ENCODE data around the gene ZFP91. TPM values are rescaled to one million over a fixed set of nuclear protein-coding genes. Genes with fewer than 3 reads are reported as not detected.

The ZFP91 gene
- total RNA-seq, 1 experiment from 2014 or later: 58.6 TPM

- POLR2A ChIA-PET: no interaction called here
- Histone ChIP-seq H3K9ac (ENCODE audit: low read length) (no peak overlapping the region), H3K36me3 (ENCODE audit: control insufficient read depth in 1 of 2, insufficient read depth in 2 of 2, low read length in 2 of 2) (no peaks in the 10 kb centered on the region)
Observed at GRCh38 chr11:58549644-58550043, 29.2 kb upstream of the ZFP91 start.

More at GRCh38 chr11:58549644-58550043, 29.2 kb upstream of the ZFP91 start:
- Histone ChIP-seq H3K4me2 (ENCODE audit: low read length) (no peak overlapping the region), H3K9me3 (ENCODE audit: control insufficient read depth in 1 of 2, insufficient read depth in 1 of 2, low read depth in 1 of 2, low read length in 2 of 2) (no peaks in the 10 kb centered on the region), H3K9me2 (ENCODE audit: insufficient read depth) (no peaks in the 10 kb centered on the region), H3K4me3 (replicated peaks in 1 of 2; ENCODE audit: low read depth in 1 of 2, low read length in 2 of 2) (no peak overlapping the region), H3K79me2 (ENCODE audit: insufficient read depth, low read length) (no peaks in the 10 kb centered on the region), H2AFZ (ENCODE audit: low read depth, low read length, poor library complexity, severe bottlenecking) (no peak overlapping the region), H3K27ac (ENCODE audit: low read depth, low read length) (no peak overlapping the region), H3K27me3 (ENCODE audit: insufficient read depth, low read length) (no peaks in the 10 kb centered on the region), H3K4me1 (ENCODE audit: control insufficient read depth in 1 of 2, insufficient read depth in 2 of 2, low read length in 2 of 2) (no peaks in the 10 kb centered on the region), H4K20me1 (ENCODE audit: insufficient read depth) (no peaks in the 10 kb centered on the region)
- DNase-seq (ENCODE audit: low read depth, low spot score) (no peak), ATAC-seq (no peak)
- ChIA-PET CTCF (no interaction called here), RAD21 (ENCODE audit: low non-redundant PET in 1 of 2, low total read pairs in 2 of 2, uncharacterized antibody in 2 of 2, unreplicated experiment in 2 of 2) (no interaction called here)
- TF ChIP-seq ZBTB33 (IDR thresholded peaks at IDR 0.05; ENCODE audit: extremely low read depth, insufficient replicate concordance, low read length) (no peak), SRF (IDR thresholded peaks at IDR 0.05; ENCODE audit: low read depth) (no peak), CEBPB (IDR thresholded peaks at IDR 0.05; ENCODE audit: low read depth) (no peak), EZH2phosphoT487 (IDR thresholded peaks at IDR 0.05; ENCODE audit: borderline replicate concordance) (no peak), JUND (IDR thresholded peaks at IDR 0.05) (no peak), ZFX (IDR thresholded peaks at IDR 0.05) (no peak), MAX (IDR thresholded peaks at IDR 0.05) (no peak), ELF1 (IDR thresholded peaks at IDR 0.05; ENCODE audit: borderline replicate concordance, low read depth) (no peak), TCF7L2 (IDR thresholded peaks at IDR 0.05; ENCODE audit: borderline replicate concordance, extremely low read depth, insufficient read depth, insufficient read length) (no peak), RAD21 (IDR thresholded peaks at IDR 0.05; ENCODE audit: low read depth) (no peak), EGR1 (IDR thresholded peaks at IDR 0.05; ENCODE audit: low read depth) (no peak), REST (IDR thresholded peaks at IDR 0.05; ENCODE audit: low read depth) (no peak)
- intact Hi-C loops (cut with micrococcal nuclease): no loop called here
- BruUV-seq (replicated peaks): no TSS peak
